B cell (primary cell): ENCODE measurements around the gene VGLL2. TPM values are rescaled to one million over a fixed set of nuclear protein-coding genes. Genes with fewer than 3 reads are reported as not detected.

Experiments used
- ATAC-seq: fragments of 200-7000 bp; cut with Tn5 transposase; one replicate; pipeline ENCODE4 v1.10.0; 2021; ENCODE audit warnings: low read depth, mild to moderate bottlenecking, moderate number of reproducible peaks, moderate library complexity
- CTCF ChIA-PET: fragments of 350-600 bp; sonication (Branson Sonifier 250); formaldehyde crosslinking; loops from one replicate; lab custom pipeline; 2021; ENCODE audit warnings: antibody characterized with exemption, inconsistent platforms; lab: Charles Lee
- POLR2A ChIA-PET: fragments of 350-600 bp; sonication (Branson Sonifier 250); formaldehyde crosslinking; loops from one replicate; lab custom pipeline; 2021; ENCODE audit warnings: antibody characterized with exemption; lab: Charles Lee
- DNase-seq: peaks from one replicate; pipeline ENCODE4 v3.0.0; 2013
- H2AFZ ChIP-seq: 2 replicates; pipeline ENCODE4 v1.6.1; 2012; ENCODE audit warnings: mild to moderate bottlenecking, low read depth, low read length; ENCODE audit not compliant: insufficient read depth, poor library complexity, severe bottlenecking
- H3K27ac ChIP-seq, 2 donors: 1 replicate in 1 of 2; 2 replicates in 1 of 2; pipeline ENCODE4 v1.5.1; 2012 to 2013; ENCODE audit warnings: low read length in 2 of 2, mild to moderate bottlenecking in 2 of 2, moderate library complexity in 1 of 2
- H3K27me3 ChIP-seq, 4 experiments: fragments of 200-600 bp in 1 of 4; sonication (generic) in 1 of 4; replicated peaks in 1 of 4; 1 replicate in 2 of 4; 2 replicates in 2 of 4; pipeline versions ENCODE4 v1.6.1 to v1.7.0; 2013 to 2016; ENCODE audit warnings: low read length in 3 of 4, mild to moderate bottlenecking in 2 of 4, mixed read lengths in 1 of 4, moderate library complexity in 1 of 4; ENCODE audit not compliant: insufficient read depth in 4 of 4, control insufficient read depth in 3 of 4; ENCODE audit errors: control extremely low read depth in 1 of 4
- H3K36me3 ChIP-seq, 2 experiments: replicated peaks in 1 of 2; 1 replicate in 1 of 2; 2 replicates in 1 of 2; pipeline versions ENCODE4 v1.6.1 to v1.7.1; 2013; ENCODE audit warnings: low read length in 1 of 2; ENCODE audit not compliant: insufficient read depth in 2 of 2, control insufficient read depth in 1 of 2; ENCODE audit errors: control extremely low read depth in 1 of 2, extremely low read depth in 1 of 2
- H3K4me1 ChIP-seq, 2 donors: fragments of 200-600 bp in 1 of 2; sonication (generic) in 1 of 2; 1 replicate in 1 of 2; 2 replicates in 1 of 2; pipeline versions ENCODE4 v1.5.1 to v1.6.1; 2013 to 2017; ENCODE audit warnings: low read length in 2 of 2; ENCODE audit not compliant: control insufficient read depth in 2 of 2, insufficient read depth in 2 of 2
- H3K4me2 ChIP-seq: replicated peaks from 2 replicates; pipeline ENCODE3; 2012; ENCODE audit warnings: mild to moderate bottlenecking, low read depth, low read length; ENCODE audit not compliant: poor library complexity, severe bottlenecking
- H3K4me3 ChIP-seq, 5 experiments: fragments of 200-600 bp in 1 of 5; sonication (generic) in 1 of 5; 1 replicate in 3 of 5; 2 replicates in 2 of 5; pipeline versions ENCODE4 v1.5.1 to v1.7.0; 2011 to 2016; ENCODE audit warnings: low read length in 4 of 5, mild to moderate bottlenecking in 4 of 5, low read depth in 2 of 5, control low read depth in 1 of 5, moderate library complexity in 1 of 5; ENCODE audit not compliant: insufficient read depth in 1 of 5; ENCODE audit errors: control extremely low read depth in 1 of 5, extremely low read depth in 1 of 5
- H3K79me2 ChIP-seq: fragments of 200-600 bp; sonication (generic); one replicate; pipeline ENCODE4 v1.6.0; 2016; ENCODE audit warnings: low read length; ENCODE audit not compliant: control insufficient read depth, insufficient read depth
- H3K9ac ChIP-seq: fragments of 200-600 bp; sonication (generic); 2 replicates; pipeline ENCODE4 v1.6.1; 2017; ENCODE audit warnings: mild to moderate bottlenecking, low read length, moderate library complexity
- H3K9me3 ChIP-seq, 3 donors: one replicate each; pipeline versions ENCODE4 v1.6.1 to v1.7.1; 2013; ENCODE audit warnings: low read length in 2 of 3; ENCODE audit not compliant: control insufficient read depth in 2 of 3, insufficient read depth in 1 of 3; ENCODE audit errors: control extremely low read depth in 1 of 3
- H4K20me1 ChIP-seq: 2 replicates; pipeline ENCODE4 v1.6.0; 2012; ENCODE audit warnings: mild to moderate bottlenecking, low read length; ENCODE audit not compliant: insufficient read depth, control insufficient read depth, poor library complexity, severe bottlenecking
- H3K27ac Mint-ChIP-seq: one replicate; pipeline ENCODE4 v1.8.0; 2021; ENCODE audit warnings: mixed read lengths
- H3K27me3 Mint-ChIP-seq: one replicate; pipeline ENCODE4 v1.8.0; 2021; ENCODE audit warnings: mixed read lengths
- H3K4me1 Mint-ChIP-seq: one replicate; pipeline ENCODE4 v1.8.0; 2021; ENCODE audit warnings: mixed read lengths
- H3K4me3 Mint-ChIP-seq: one replicate; pipeline ENCODE4 v1.8.0; 2021; ENCODE audit warnings: mixed read lengths
- H3K9me3 Mint-ChIP-seq: one replicate; pipeline ENCODE4 v1.8.0; 2022; ENCODE audit warnings: mixed read lengths; ENCODE audit not compliant: insufficient read depth
- CTCF ChIP-seq: fragments of 200-600 bp; IDR thresholded peaks from one replicate; pipeline ENCODE4 v1.8.0; 2022; ENCODE audit warnings: antibody characterized with exemption, mild to moderate bottlenecking
- EZH2 ChIP-seq: IDR thresholded peaks from 2 replicates; pipeline ENCODE4 v1.6.1; 2012; ENCODE audit warnings: borderline replicate concordance, low read depth, mild to moderate bottlenecking, moderate library complexity, low read length; ENCODE audit not compliant: insufficient read depth, poor library complexity, severe bottlenecking
- WGBS: methylation state at CpG from one replicate; pipeline ENCODE4 v1.1.5; 2013; ENCODE audit warnings: missing lambda C conversion rate; ENCODE audit not compliant: insufficient coverage; 5-methylcytosine and 5-hydroxymethylcytosine counted together
- intact Hi-C: fragments of 100-400 bp; cut with micrococcal nuclease; formaldehyde crosslinking; loops from one replicate; pipeline ENCODE4 v1.10.0; 2022
- polyA plus RNA-seq: library from polyadenylated mRNA; depleted of rRNA; stranded (reverse); fragments of >200 nt; gene quantifications from 2 replicates; pipeline ENCODE4 v1.2.3, GENCODE V29; 2012
- total RNA-seq, 2 donors: library from RNA; stranded (reverse); fragments of 120-200 nt in 1 of 2; gene quantifications; 1 replicate in 1 of 2; 2 replicates in 1 of 2; pipeline versions ENCODE4 v1.2.3 to v1.2.4, GENCODE V29; 2013 to 2022

The VGLL2 gene
- total and polyA plus RNA-seq, 2 donors (not counting 1 experiment from before 2014, with no cell fraction given), result not detected

- H3K27me3 ChIP-seq, result no peaks in the 10 kb centered on the region
- no peak overlapping the region for H2AFZ ChIP-seq
- ATAC-seq (no peak), DNase-seq (no peak)
- no peak overlapping the region for H3K4me2 ChIP-seq
- POLR2A ChIA-PET, result no interaction called here
- no peaks in the 10 kb centered on the region for H3K79me2 ChIP-seq
- Mint-ChIP-seq H3K27ac (no peak overlapping the region), H3K4me3 (no peak overlapping the region), H3K27me3 (peaks cover 4% of the 10 kb centered on the region), H3K9me3 (no peaks in the 10 kb centered on the region), H3K4me1 (no peaks in the 10 kb centered on the region)
- H3K36me3 ChIP-seq, result no peaks in the 10 kb centered on the region
- no peak overlapping the region for H3K4me3 ChIP-seq
- CTCF ChIA-PET, result no interaction called here
- no peak overlapping the region for H3K27ac ChIP-seq
- WGBS, result no CpG with 5 or more reads among the region's 3 CpGs
- no peak overlapping the region for H3K9ac ChIP-seq
- TF ChIP-seq CTCF, result no peak
- no peaks in the 10 kb centered on the region for H3K4me1 ChIP-seq
- no peaks in the 10 kb centered on the region for H4K20me1 ChIP-seq
- intact Hi-C loops, result no loop called here
- no peaks in the 10 kb centered on the region for H3K9me3 ChIP-seq
These were observed 46.0 kb downstream of the VGLL2 start for GRCh38 chr6:117311310-117311709.

- H3K4me2 ChIP-seq, result no peak overlapping the region
- Mint-ChIP-seq H3K27me3 (peaks cover 4% of the 10 kb centered on the region), H3K9me3 (no peaks in the 10 kb centered on the region), H3K4me1 (no peaks in the 10 kb centered on the region), H3K27ac (no peak overlapping the region), H3K4me3 (no peak overlapping the region)
- H2AFZ ChIP-seq, result no peak overlapping the region
- ChIA-PET POLR2A (no interaction called here), CTCF (no interaction called here)
- no peak for DNase-seq
- H3K27me3 ChIP-seq, result no peaks in the 10 kb centered on the region
- H3K4me1 ChIP-seq, result no peaks in the 10 kb centered on the region
- H3K9me3 ChIP-seq, result no peaks in the 10 kb centered on the region
- H3K36me3 ChIP-seq, result no peaks in the 10 kb centered on the region
- H3K27ac ChIP-seq, result no peak overlapping the region
- TF ChIP-seq EZH2 (no peak), CTCF (no peak)
- H3K9ac ChIP-seq, result no peak overlapping the region
- ATAC-seq, result no peak
- 100% methylated on average over 1 of the region's 1 CpG for WGBS
- H3K4me3 ChIP-seq, result no peak overlapping the region
- intact Hi-C loops, result no loop called here
- H4K20me1 ChIP-seq, result no peaks in the 10 kb centered on the region
- H3K79me2 ChIP-seq, result no peaks in the 10 kb centered on the region
These were observed 46.4 kb downstream of the VGLL2 start for GRCh38 chr6:117311726-117312125.
